Measurements from ENCODE around the gene KDM4C.

The KDM4C gene

GRCh38 chr9:7206221-7206758 is 448.5 kb downstream of the KDM4C start:
- no peak for TF ChIP-seq CTCF (IDR thresholded peaks at IDR 0.05; ENCODE audit: borderline replicate concordance, insufficient read depth, low read depth, low read length)
- H3K4me3 ChIP-seq (ENCODE audit: low read depth, low read length): no peak overlapping the region

- no peak overlapping the region for H3K4me3 ChIP-seq (ENCODE audit: low read depth, low read length)
- no peak for TF ChIP-seq CTCF (IDR thresholded peaks at IDR 0.05; ENCODE audit: borderline replicate concordance, insufficient read depth, low read depth, low read length)
These were observed 451.4 kb downstream of the KDM4C start for GRCh38 chr9:7209016-7209715.

- no peak overlapping the region for H3K4me3 ChIP-seq (ENCODE audit: low read depth, low read length)
- TF ChIP-seq CTCF (IDR thresholded peaks at IDR 0.05; ENCODE audit: borderline replicate concordance, insufficient read depth, low read depth, low read length): no peak
These were observed 452.2 kb downstream of the KDM4C start for GRCh38 chr9:7209990-7210389.

- TF ChIP-seq CTCF (IDR thresholded peaks at IDR 0.05; ENCODE audit: borderline replicate concordance, insufficient read depth, low read depth, low read length): no peak
- no peak overlapping the region for H3K4me3 ChIP-seq (ENCODE audit: low read depth, low read length)
These were observed 453.3 kb downstream of the KDM4C start for GRCh38 chr9:7210854-7211637.

- H3K4me3 ChIP-seq (ENCODE audit: low read depth, low read length): no peak overlapping the region
- TF ChIP-seq CTCF (IDR thresholded peaks at IDR 0.05; ENCODE audit: borderline replicate concordance, insufficient read depth, low read depth, low read length): no peak
These were observed 453.9 kb downstream of the KDM4C start for GRCh38 chr9:7211657-7212056.

GRCh38 chr9:7212101-7212500 is 454.3 kb downstream of the KDM4C start:
- no peak for TF ChIP-seq CTCF (IDR thresholded peaks at IDR 0.05; ENCODE audit: borderline replicate concordance, insufficient read depth, low read depth, low read length)
- no peak overlapping the region for H3K4me3 ChIP-seq (ENCODE audit: low read depth, low read length)
